H1 (cell line): ENCODE data around the gene RNASE12. TPM values are rescaled to one million over a fixed set of nuclear protein-coding genes. Genes with fewer than 3 reads are reported as not detected.

ENCODE experiments used
- CTCF ChIA-PET: fragments of 300-600 bp; sonication (Branson Sonifier 250); formaldehyde crosslinking; loops from one replicate; lab custom pipeline; 2021; ENCODE audit not compliant: partially characterized antibody; lab: Charles Lee
- POLR2A ChIA-PET: fragments of 300-600 bp; sonication (Branson Sonifier 250); formaldehyde crosslinking; loops from one replicate; lab custom pipeline; 2021; ENCODE audit warnings: inconsistent platforms; ENCODE audit not compliant: partially characterized antibody; lab: Charles Lee
- DNase-seq, 2 experiments: peaks; one replicate each; pipeline versions ENCODE4 v3.0.0 to v3.0.0-alpha.2; 2010 to 2022; ENCODE audit warnings: low spot score in 2 of 2, low read depth in 1 of 2, mixed read lengths in 1 of 2
- FAIRE-seq: peaks from 2 replicates; lab custom pipeline; 2011; peaks lifted over from hg19 to GRCh38; lab: Jason Lieb, UNC
- H2AFZ ChIP-seq: 2 replicates; pipeline ENCODE4 v1.8.1; 2012; ENCODE audit warnings: low read length, inconsistent platforms
- H2AK5ac ChIP-seq: 2 replicates; pipeline ENCODE4 v1.6.1; 2013; ENCODE audit warnings: low read depth, low read length
- H2BK120ac ChIP-seq: replicated peaks from 2 replicates; pipeline ENCODE3; 2013; ENCODE audit warnings: low read depth, low read length, inconsistent platforms
- H2BK12ac ChIP-seq: 2 replicates; pipeline ENCODE4 v1.6.1; 2013; ENCODE audit warnings: low read depth, low read length
- H2BK15ac ChIP-seq: 2 replicates; pipeline ENCODE4 v1.6.1; 2013; ENCODE audit warnings: low read length
- H2BK20ac ChIP-seq: 2 replicates; pipeline ENCODE4 v1.6.1; 2013; ENCODE audit warnings: low read length
- H2BK5ac ChIP-seq: 2 replicates; pipeline ENCODE4 v1.6.1; 2013; ENCODE audit warnings: low read depth, low read length
- H3K14ac ChIP-seq: 2 replicates; pipeline ENCODE4 v1.6.1; 2013; ENCODE audit warnings: inconsistent platforms; ENCODE audit not compliant: insufficient read length
- H3K18ac ChIP-seq: 2 replicates; pipeline ENCODE4 v1.6.1; 2013; ENCODE audit warnings: low read length; ENCODE audit errors: extremely low read depth
- H3K23ac ChIP-seq: 2 replicates; pipeline ENCODE4 v1.6.1; 2013; ENCODE audit warnings: inconsistent platforms; ENCODE audit not compliant: insufficient read length
- H3K23me2 ChIP-seq: 2 replicates; pipeline ENCODE4 v1.6.1; 2013; ENCODE audit warnings: low read depth, low read length
- H3K27ac ChIP-seq: 2 replicates; pipeline ENCODE4 v1.6.1; 2011; ENCODE audit warnings: low read depth, low read length, inconsistent platforms
- H3K27me3 ChIP-seq, 4 experiments: replicated peaks in 1 of 4; 1 replicate in 1 of 4; 2 replicates in 3 of 4; pipeline versions ENCODE4 v1.6.1 to v1.8.1; 2011 to 2013; ENCODE audit warnings: low read length in 3 of 4, mild to moderate bottlenecking in 3 of 4, inconsistent platforms in 2 of 4, mixed read lengths in 2 of 4, moderate library complexity in 1 of 4; ENCODE audit not compliant: control insufficient read depth in 3 of 4, insufficient read depth in 3 of 4; ENCODE audit errors: extremely low read depth in 1 of 4
- H3K36me3 ChIP-seq, 4 experiments: 2 replicates each; pipeline versions ENCODE4 v1.6.1 to v1.8.1; 2011 to 2013; ENCODE audit warnings: mild to moderate bottlenecking in 4 of 4, low read length in 3 of 4, moderate library complexity in 2 of 4, control low read depth in 1 of 4, inconsistent platforms in 1 of 4; ENCODE audit not compliant: insufficient read depth in 4 of 4, control insufficient read depth in 2 of 4
- H3K4ac ChIP-seq: replicated peaks from 2 replicates; pipeline ENCODE3; 2013; ENCODE audit warnings: low read length, low read depth, mixed read lengths, inconsistent platforms; ENCODE audit not compliant: insufficient read length
- H3K4me1 ChIP-seq, 4 experiments: replicated peaks in 1 of 4; 1 replicate in 1 of 4; 2 replicates in 3 of 4; pipeline versions ENCODE4 v1.6.1 to v1.8.1; 2011 to 2013; ENCODE audit warnings: low read length in 3 of 4, inconsistent platforms in 2 of 4, mixed read lengths in 1 of 4; ENCODE audit not compliant: insufficient read depth in 4 of 4, control insufficient read depth in 3 of 4
- H3K4me2 ChIP-seq, 2 experiments: 2 replicates each; pipeline versions ENCODE4 v1.6.1 to v1.8.1; 2011 to 2013; ENCODE audit warnings: low read depth in 2 of 2, low read length in 2 of 2, control low read depth in 1 of 2, inconsistent platforms in 1 of 2, mild to moderate bottlenecking in 1 of 2; ENCODE audit not compliant: insufficient read depth in 1 of 2
- H3K4me3 ChIP-seq, 4 experiments: fragments of 200-600, 300-600 bp in 1 of 4; sonication (generic), shearing (Covaris generic), sonication (Bioruptor Twin) in 1 of 4; 2 replicates each; pipeline versions ENCODE4 v1.5.1 to v1.8.1; 2011 to 2016; ENCODE audit warnings: low read length in 4 of 4, low read depth in 3 of 4, control low read depth in 2 of 4, inconsistent platforms in 2 of 4, mild to moderate bottlenecking in 2 of 4, mixed read lengths in 1 of 4, moderate library complexity in 1 of 4; ENCODE audit not compliant: insufficient read depth in 2 of 4; ENCODE audit errors: extremely low read depth in 1 of 4
- H3K56ac ChIP-seq: replicated peaks from 2 replicates; pipeline ENCODE3; 2013; ENCODE audit warnings: low read depth, mild to moderate bottlenecking, mixed read lengths, low read length, inconsistent platforms; ENCODE audit not compliant: insufficient read length
- H3K79me1 ChIP-seq: 2 replicates; pipeline ENCODE4 v1.6.1; 2013; ENCODE audit warnings: low read depth, low read length, control low read depth
- H3K79me2 ChIP-seq, 2 experiments: 2 replicates each; pipeline versions ENCODE4 v1.6.1 to v1.8.1; 2012 to 2013; ENCODE audit warnings: low read length in 2 of 2, mild to moderate bottlenecking in 2 of 2, inconsistent platforms in 1 of 2; ENCODE audit not compliant: insufficient read depth in 2 of 2, control insufficient read depth in 1 of 2
- H3K9ac ChIP-seq, 4 experiments: replicated peaks in 1 of 4; 1 replicate in 1 of 4; 2 replicates in 3 of 4; pipeline versions ENCODE4 v1.6.1 to v1.8.1; 2011 to 2013; ENCODE audit warnings: low read depth in 3 of 4, low read length in 3 of 4, control low read depth in 2 of 4, mild to moderate bottlenecking in 2 of 4, moderate library complexity in 2 of 4, inconsistent platforms in 1 of 4; ENCODE audit errors: extremely low read depth in 1 of 4
- H3K9me3 ChIP-seq, 2 experiments: 2 replicates each; pipeline versions ENCODE4 v1.6.1 to v1.8.1; 2012 to 2013; ENCODE audit warnings: mild to moderate bottlenecking in 2 of 2, moderate library complexity in 2 of 2, control low read depth in 1 of 2, inconsistent platforms in 1 of 2, low read depth in 1 of 2, low read length in 1 of 2, mixed read lengths in 1 of 2; ENCODE audit not compliant: insufficient read depth in 2 of 2
- H4K20me1 ChIP-seq, 2 experiments: replicated peaks in 1 of 2; 2 replicates each; pipeline versions ENCODE3 to v1.8.1; 2011 to 2013; ENCODE audit warnings: inconsistent platforms in 2 of 2, low read length in 2 of 2, mild to moderate bottlenecking in 1 of 2; ENCODE audit not compliant: insufficient read depth in 2 of 2, control insufficient read depth in 1 of 2
- H4K5ac ChIP-seq: 2 replicates; pipeline ENCODE4 v1.6.1; 2013; ENCODE audit warnings: low read length, low read depth, mixed read lengths, inconsistent platforms; ENCODE audit not compliant: insufficient read length
- H4K8ac ChIP-seq: 2 replicates; pipeline ENCODE4 v1.8.0; 2013; ENCODE audit warnings: mild to moderate bottlenecking, moderate library complexity, low read length, inconsistent platforms; ENCODE audit not compliant: insufficient read depth; ENCODE audit errors: extremely low read depth
- H4K91ac ChIP-seq: replicated peaks from 2 replicates; pipeline ENCODE3; 2013; ENCODE audit warnings: low read length, mixed read lengths, inconsistent platforms; ENCODE audit not compliant: insufficient read length
- CBX5 ChIP-seq: fragments of 300-800, 300-1000 bp; sonication (generic); IDR thresholded peaks from 2 replicates; pipeline ENCODE4 v1.7.1; 2016; ENCODE audit warnings: antibody characterized with exemption, low read length, low read depth
- CBX8 ChIP-seq: fragments of 300-800, 300-1000 bp; sonication (generic); IDR thresholded peaks from 2 replicates; pipeline ENCODE4 v1.7.1; 2016; ENCODE audit warnings: low read depth, low read length, borderline replicate concordance
- RNF2 ChIP-seq: fragments of 200-900, 300-1000 bp; sonication (generic); IDR thresholded peaks from 2 replicates; pipeline ENCODE4 v1.7.1; 2016; ENCODE audit warnings: borderline replicate concordance, low read depth, mild to moderate bottlenecking, antibody characterized with exemption, low read length; ENCODE audit not compliant: poor library complexity, severe bottlenecking; ENCODE audit errors: missing control alignments
- SRF ChIP-seq: IDR thresholded peaks from 2 replicates; pipeline ENCODE4 v1.6.1; 2011; ENCODE audit warnings: mild to moderate bottlenecking, low read depth, low read length, moderate library complexity
- WGBS, 2 experiments: shearing (Covaris generic) in 1 of 2; methylation state at CpG; one replicate each; pipeline versions ENCODE4 v1.1.6 to v1.1.7; 2013 to 2015; ENCODE audit warnings: low lambda C conversion rate in 2 of 2, mixed read lengths in 2 of 2, inconsistent platforms in 1 of 2, low coverage in 1 of 2, missing lambda C conversion rate in 1 of 2; ENCODE audit not compliant: insufficient replicate concordance in 2 of 2, insufficient coverage in 1 of 2, insufficient read length in 1 of 2; ENCODE audit errors: extremely low coverage in 1 of 2, missing lambda C conversion rate in 1 of 2; 5-methylcytosine and 5-hydroxymethylcytosine counted together
- polyA plus RNA-seq, 7 experiments: library from polyadenylated mRNA; depleted of rRNA in 3 of 7; stranded (reverse) in 5 of 7; unstranded in 2 of 7; fragments of >200 nt in 5 of 7; fragments of 200-250 nt in 2 of 7; gene quantifications; 1 replicate in 5 of 7; 2 replicates in 1 of 7; 4 replicates in 1 of 7; pipeline versions ENCODE4 v1.2.1 to v1.2.3, GENCODE V29; 2011 to 2013; ENCODE audit warnings: missing spikeins in 2 of 7, mixed read lengths in 2 of 7
- total RNA-seq: library from RNA; stranded (reverse); fragmentation: NEBNext Ultra II Directional; extraction: Animal tissue kit (Norgen Biotek cat#: 25700); gene quantifications from 2 replicates; pipeline ENCODE4 v1.2.1, GENCODE V29; 2021

The RNASE12 gene
- total and polyA plus RNA-seq, 2 of the 8 experiments (the other 6 are each of a cell fraction or from before 2014, with no cell fraction given) = not detected

- H3K4me2 ChIP-seq = no peak overlapping the region
- H2AK5ac ChIP-seq = no peak overlapping the region
- no peak overlapping the region for H2BK5ac ChIP-seq
- no peak overlapping the region for H3K18ac ChIP-seq
- H3K27me3 ChIP-seq = no peaks in the 10 kb centered on the region
- no peaks in the 10 kb centered on the region for H3K23me2 ChIP-seq
- no peak overlapping the region for H2BK15ac ChIP-seq
- no peak overlapping the region for H4K91ac ChIP-seq
- DNase-seq = no peak
- no peak overlapping the region; the same call in 1 of the 2 replicates for H2BK20ac ChIP-seq
- H3K56ac ChIP-seq = no peak overlapping the region
- no peak overlapping the region for H4K8ac ChIP-seq
- no peak overlapping the region for H3K4me3 ChIP-seq
- no peaks in the 10 kb centered on the region; a peak in 1 of 8 replicates for H3K36me3 ChIP-seq
- no peak overlapping the region for H4K5ac ChIP-seq
- FAIRE-seq = no peak
- H3K79me1 ChIP-seq = no peaks in the 10 kb centered on the region
- no peak overlapping the region for H3K27ac ChIP-seq
- no peak overlapping the region for H3K9ac ChIP-seq
- H3K79me2 ChIP-seq = no peaks in the 10 kb centered on the region
- no peak overlapping the region for H3K23ac ChIP-seq
- WGBS, 2 experiments = 100% methylated on average over 1 of the region's 1 CpG; no CpG with 5 or more reads in 1 of the 2 experiments
- ChIA-PET CTCF (no interaction called here), POLR2A (no interaction called here)
- no peak overlapping the region for H2BK120ac ChIP-seq
- no peak overlapping the region for H3K4ac ChIP-seq
- TF ChIP-seq SRF (no peak), CBX5 (no peak), CBX8 (no peak), RNF2 (no peak)
- H3K9me3 ChIP-seq = peaks cover 9% of the 10 kb centered on the region in 2 experiments
- no peak overlapping the region for H3K14ac ChIP-seq
- no peaks in the 10 kb centered on the region for H4K20me1 ChIP-seq
- no peak overlapping the region for H2BK12ac ChIP-seq
- H2AFZ ChIP-seq = no peak overlapping the region
- peaks cover 0 to 7% (median 3%) of the 10 kb centered on the region in 4 experiments; a peak in 4 of 7 replicates for H3K4me1 ChIP-seq
Observed at GRCh38 chr14:20563971-20564370, 27.2 kb downstream of the RNASE12 start.
